ENCODE results near the gene RNGTT.
"Not testable (repeated sequence)": the region's sequence is repeated elsewhere in the genome, so short reads cannot be mapped to it uniquely, and the experiment has no call there.

RNGTT gene

GRCh38 chr6:88804701-88805100, 158.7 kb downstream of the RNGTT start:
- H3K27me3 ChIP-seq (ENCODE audit: control insufficient read depth in 5 of 5, insufficient read depth in 4 of 5, low read length in 5 of 5): no peaks in the 10 kb centered on the region
- H3K9ac ChIP-seq (ENCODE audit: low read length in 5 of 5): no peak overlapping the region
- no peak overlapping the region for H3K27ac ChIP-seq (ENCODE audit: low read depth, low read length)
- peaks cover 0 to 2% (median 0%) of the 10 kb centered on the region in 5 donors for H3K4me1 ChIP-seq (ENCODE audit: control insufficient read depth in 5 of 5, insufficient read depth in 5 of 5, low read length in 5 of 5)
- no peak overlapping the region for H3K4me3 ChIP-seq (ENCODE audit: low read depth in 1 of 5, low read length in 5 of 5)
- H3K36me3 ChIP-seq (ENCODE audit: control insufficient read depth in 5 of 5, insufficient read depth in 5 of 5, low read length in 5 of 5): peaks cover 4 to 7% (median 5%) of the 10 kb centered on the region in 5 donors
- H3K9me3 ChIP-seq (ENCODE audit: control insufficient read depth in 5 of 5, low read length in 5 of 5): peaks cover 0 to 11% (median 2%) of the 10 kb centered on the region in 5 donors

- Histone ChIP-seq H3K27me3 (ENCODE audit: control insufficient read depth in 5 of 5, insufficient read depth in 4 of 5, low read length in 5 of 5) (no peaks in the 10 kb centered on the region), H3K27ac (ENCODE audit: low read depth, low read length) (no peak overlapping the region), H3K4me1 (ENCODE audit: control insufficient read depth in 5 of 5, insufficient read depth in 5 of 5, low read length in 5 of 5) (no peaks in the 10 kb centered on the region), H3K36me3 (ENCODE audit: control insufficient read depth in 5 of 5, insufficient read depth in 5 of 5, low read length in 5 of 5) (peaks cover 0 to 3% (median 0%) of the 10 kb centered on the region in 5 donors), H3K9ac (ENCODE audit: low read length in 5 of 5) (no peak overlapping the region), H3K9me3 (ENCODE audit: control insufficient read depth in 5 of 5, low read length in 5 of 5) (no peaks in the 10 kb centered on the region), H3K4me3 (ENCODE audit: low read depth in 1 of 5, low read length in 5 of 5) (no peak overlapping the region)
Measured at GRCh38 chr6:88785478-88785877, 177.9 kb downstream of the RNGTT start.

- Histone ChIP-seq H3K27me3 (ENCODE audit: control insufficient read depth in 5 of 5, insufficient read depth in 4 of 5, low read length in 5 of 5) (no peaks in the 10 kb centered on the region), H3K9me3 (ENCODE audit: control insufficient read depth in 5 of 5, low read length in 5 of 5) (no peaks in the 10 kb centered on the region), H3K27ac (ENCODE audit: low read depth, low read length) (no peak overlapping the region), H3K4me1 (ENCODE audit: control insufficient read depth in 5 of 5, insufficient read depth in 5 of 5, low read length in 5 of 5) (no peaks in the 10 kb centered on the region), H3K9ac (ENCODE audit: low read length in 5 of 5) (no peak overlapping the region), H3K36me3 (ENCODE audit: control insufficient read depth in 5 of 5, insufficient read depth in 5 of 5, low read length in 5 of 5) (peaks cover 0 to 2% (median 0%) of the 10 kb centered on the region in 5 donors), H3K4me3 (ENCODE audit: low read depth in 1 of 5, low read length in 5 of 5) (no peak overlapping the region)
Measured at GRCh38 chr6:88780714-88781389, 182.6 kb downstream of the RNGTT start.

- Histone ChIP-seq H3K36me3 (ENCODE audit: control insufficient read depth in 5 of 5, insufficient read depth in 5 of 5, low read length in 5 of 5) (peaks cover 0 to 2% (median 0%) of the 10 kb centered on the region in 5 donors), H3K9ac (ENCODE audit: low read length in 5 of 5) (no peak overlapping the region), H3K4me1 (ENCODE audit: control insufficient read depth in 5 of 5, insufficient read depth in 5 of 5, low read length in 5 of 5) (no peaks in the 10 kb centered on the region), H3K27me3 (ENCODE audit: control insufficient read depth in 5 of 5, insufficient read depth in 4 of 5, low read length in 5 of 5) (no peaks in the 10 kb centered on the region), H3K27ac (ENCODE audit: low read depth, low read length) (no peak overlapping the region), H3K9me3 (ENCODE audit: control insufficient read depth in 5 of 5, low read length in 5 of 5) (no peaks in the 10 kb centered on the region), H3K4me3 (ENCODE audit: low read depth in 1 of 5, low read length in 5 of 5) (no peak overlapping the region)
Measured at GRCh38 chr6:88775866-88776571, 187.4 kb downstream of the RNGTT start.

- H3K9ac ChIP-seq (ENCODE audit: low read length in 5 of 5); H3K9me3 ChIP-seq (ENCODE audit: control insufficient read depth in 5 of 5, low read length in 5 of 5); H3K4me1 ChIP-seq (ENCODE audit: control insufficient read depth in 5 of 5, insufficient read depth in 5 of 5, low read length in 5 of 5); H3K36me3 ChIP-seq (ENCODE audit: control insufficient read depth in 5 of 5, insufficient read depth in 5 of 5, low read length in 5 of 5); H3K4me3 ChIP-seq (ENCODE audit: low read depth in 1 of 5, low read length in 5 of 5); H3K27ac ChIP-seq (ENCODE audit: low read depth, low read length); H3K27me3 ChIP-seq (ENCODE audit: control insufficient read depth in 5 of 5, insufficient read depth in 4 of 5, low read length in 5 of 5): not testable (repeated sequence)
Measured at GRCh38 chr6:88768114-88768513, 195.3 kb downstream of the RNGTT start.

GRCh38 chr6:88764081-88764480, 199.3 kb downstream of the RNGTT start:
- Histone ChIP-seq H3K9me3 (ENCODE audit: control insufficient read depth in 5 of 5, low read length in 5 of 5) (no peaks in the 10 kb centered on the region), H3K27me3 (ENCODE audit: control insufficient read depth in 5 of 5, insufficient read depth in 4 of 5, low read length in 5 of 5) (no peaks in the 10 kb centered on the region), H3K4me3 (ENCODE audit: low read depth in 1 of 5, low read length in 5 of 5) (no peak overlapping the region), H3K9ac (ENCODE audit: low read length in 5 of 5) (no peak overlapping the region), H3K36me3 (ENCODE audit: control insufficient read depth in 5 of 5, insufficient read depth in 5 of 5, low read length in 5 of 5) (no peaks in the 10 kb centered on the region), H3K4me1 (ENCODE audit: control insufficient read depth in 5 of 5, insufficient read depth in 5 of 5, low read length in 5 of 5) (no peaks in the 10 kb centered on the region), H3K27ac (ENCODE audit: low read depth, low read length) (no peak overlapping the region)

- no peak overlapping the region for H3K27ac ChIP-seq (ENCODE audit: low read depth, low read length)
- H3K27me3 ChIP-seq (ENCODE audit: control insufficient read depth in 5 of 5, insufficient read depth in 4 of 5, low read length in 5 of 5): no peaks in the 10 kb centered on the region
- no peak overlapping the region for H3K4me3 ChIP-seq (ENCODE audit: low read depth in 1 of 5, low read length in 5 of 5)
- H3K9me3 ChIP-seq (ENCODE audit: control insufficient read depth in 5 of 5, low read length in 5 of 5): no peaks in the 10 kb centered on the region
- no peak overlapping the region for H3K9ac ChIP-seq (ENCODE audit: low read length in 5 of 5)
- H3K36me3 ChIP-seq (ENCODE audit: control insufficient read depth in 5 of 5, insufficient read depth in 5 of 5, low read length in 5 of 5): no peaks in the 10 kb centered on the region
- H3K4me1 ChIP-seq (ENCODE audit: control insufficient read depth in 5 of 5, insufficient read depth in 5 of 5, low read length in 5 of 5): no peaks in the 10 kb centered on the region
Measured at GRCh38 chr6:88763160-88763559, 200.3 kb downstream of the RNGTT start.

GRCh38 chr6:88761237-88762031, 202.0 kb downstream of the RNGTT start:
- no peaks in the 10 kb centered on the region for H3K9me3 ChIP-seq (ENCODE audit: control insufficient read depth in 5 of 5, low read length in 5 of 5)
- H3K4me1 ChIP-seq (ENCODE audit: control insufficient read depth in 5 of 5, insufficient read depth in 5 of 5, low read length in 5 of 5): no peaks in the 10 kb centered on the region
- no peaks in the 10 kb centered on the region for H3K27me3 ChIP-seq (ENCODE audit: control insufficient read depth in 5 of 5, insufficient read depth in 4 of 5, low read length in 5 of 5)
- H3K27ac ChIP-seq (ENCODE audit: low read depth, low read length): no peak overlapping the region
- H3K4me3 ChIP-seq (ENCODE audit: low read depth in 1 of 5, low read length in 5 of 5): no peak overlapping the region
- no peak overlapping the region for H3K9ac ChIP-seq (ENCODE audit: low read length in 5 of 5)
- no peaks in the 10 kb centered on the region for H3K36me3 ChIP-seq (ENCODE audit: control insufficient read depth in 5 of 5, insufficient read depth in 5 of 5, low read length in 5 of 5)

GRCh38 chr6:88760091-88760490, 203.3 kb downstream of the RNGTT start:
- Histone ChIP-seq H3K36me3 (ENCODE audit: control insufficient read depth in 5 of 5, insufficient read depth in 5 of 5, low read length in 5 of 5) (no peaks in the 10 kb centered on the region), H3K4me1 (ENCODE audit: control insufficient read depth in 5 of 5, insufficient read depth in 5 of 5, low read length in 5 of 5) (no peaks in the 10 kb centered on the region), H3K9ac (ENCODE audit: low read length in 5 of 5) (no peak overlapping the region), H3K9me3 (ENCODE audit: control insufficient read depth in 5 of 5, low read length in 5 of 5) (no peaks in the 10 kb centered on the region), H3K4me3 (ENCODE audit: low read depth in 1 of 5, low read length in 5 of 5) (no peak overlapping the region), H3K27ac (ENCODE audit: low read depth, low read length) (no peak overlapping the region), H3K27me3 (ENCODE audit: control insufficient read depth in 5 of 5, insufficient read depth in 4 of 5, low read length in 5 of 5) (no peaks in the 10 kb centered on the region)

GRCh38 chr6:88750936-88751335, 212.5 kb downstream of the RNGTT start:
- Histone ChIP-seq H3K9me3 (ENCODE audit: control insufficient read depth in 5 of 5, low read length in 5 of 5) (no peaks in the 10 kb centered on the region), H3K27me3 (ENCODE audit: control insufficient read depth in 5 of 5, insufficient read depth in 4 of 5, low read length in 5 of 5) (no peaks in the 10 kb centered on the region), H3K4me3 (ENCODE audit: low read depth in 1 of 5, low read length in 5 of 5) (no peak overlapping the region), H3K36me3 (ENCODE audit: control insufficient read depth in 5 of 5, insufficient read depth in 5 of 5, low read length in 5 of 5) (peaks cover 0 to 5% (median 0%) of the 10 kb centered on the region in 5 donors), H3K9ac (ENCODE audit: low read length in 5 of 5) (no peak overlapping the region), H3K4me1 (ENCODE audit: control insufficient read depth in 5 of 5, insufficient read depth in 5 of 5, low read length in 5 of 5) (no peaks in the 10 kb centered on the region), H3K27ac (ENCODE audit: low read depth, low read length) (no peak overlapping the region)
